IMR-90 (cell line): ENCODE measurements around the gene CCDC116. TPM values are rescaled to one million over a fixed set of nuclear protein-coding genes. Genes with fewer than 3 reads are reported as not detected.
"Not testable (repeated sequence)": the region's sequence is repeated elsewhere in the genome, so short reads cannot be mapped to it uniquely, and the experiment has no call there.

Source experiments
- ATAC-seq: fragments of 200-7000 bp; cut with Tn5 transposase; 2 replicates; pipeline ENCODE4 v1.9.1; 2020; ENCODE audit warnings: low read depth, mild to moderate bottlenecking, moderate library complexity
- BruUV-seq: library from RNA; stranded (reverse); fragments of 400-500 nt; replicated peaks from 2 replicates; lab custom pipeline; 2021; lab: Mats Ljungman, UMichigan
- CTCF ChIA-PET: fragments of 300-600 bp; formaldehyde crosslinking; extraction: SDS; loops from one replicate; lab custom pipeline; 2021; ENCODE audit warnings: antibody characterized with exemption; lab: Yijun Ruan, JAX
- POLR2A ChIA-PET: fragments of 300-600 bp; sonication (Branson Sonifier 250); formaldehyde crosslinking; loops from one replicate; lab custom pipeline; 2022; ENCODE audit warnings: antibody characterized with exemption; ENCODE audit not compliant: unreplicated experiment; lab: Charles Lee
- DNase-seq: peaks from one replicate; pipeline ENCODE4 v3.0.0; 2013
- H2AFZ ChIP-seq: replicated peaks from 2 replicates; pipeline ENCODE3; 2013; ENCODE audit warnings: low read length, mild to moderate bottlenecking; ENCODE audit not compliant: poor library complexity
- H2AK5ac ChIP-seq: 2 replicates; pipeline ENCODE4 v1.6.1; 2013; ENCODE audit warnings: low read depth, low read length, inconsistent platforms
- H2AK9ac ChIP-seq: replicated peaks from 2 replicates; pipeline ENCODE3; 2013; ENCODE audit warnings: mild to moderate bottlenecking, low read depth, low read length, moderate library complexity; ENCODE audit not compliant: poor library complexity
- H2BK120ac ChIP-seq: 2 replicates; pipeline ENCODE4 v1.6.1; 2013; ENCODE audit warnings: low read depth, low read length, inconsistent platforms
- H2BK15ac ChIP-seq: 3 replicates; pipeline ENCODE4 v1.6.1; 2013; ENCODE audit warnings: low read depth, low read length, inconsistent platforms
- H2BK20ac ChIP-seq: 2 replicates; pipeline ENCODE4 v1.6.1; 2013; ENCODE audit warnings: low read depth, mild to moderate bottlenecking, inconsistent platforms, low read length, moderate library complexity
- H2BK5ac ChIP-seq: 2 replicates; pipeline ENCODE4 v1.6.1; 2013; ENCODE audit warnings: mild to moderate bottlenecking, low read depth, low read length, inconsistent platforms; ENCODE audit not compliant: poor library complexity, severe bottlenecking
- H3K14ac ChIP-seq: replicated peaks from 2 replicates; pipeline ENCODE4 v1.6.1; 2013; ENCODE audit warnings: low read depth, low read length, inconsistent platforms
- H3K18ac ChIP-seq: 2 replicates; pipeline ENCODE4 v1.6.1; 2013; ENCODE audit warnings: low read depth, low read length, control low read depth
- H3K23ac ChIP-seq: 2 replicates; pipeline ENCODE4 v1.6.1; 2013; ENCODE audit warnings: low read depth, low read length, inconsistent platforms
- H3K27ac ChIP-seq: 2 replicates; pipeline ENCODE4 v1.5.1; 2013; ENCODE audit warnings: mild to moderate bottlenecking, control low read depth, low read length; ENCODE audit not compliant: insufficient read depth
- H3K27me3 ChIP-seq: 2 replicates; pipeline ENCODE4 v1.6.1; 2013; ENCODE audit warnings: low read length; ENCODE audit not compliant: control insufficient read depth, insufficient read depth
- H3K36me3 ChIP-seq: 2 replicates; pipeline ENCODE4 v1.6.1; 2013; ENCODE audit warnings: low read length, mixed read lengths; ENCODE audit not compliant: control insufficient read depth, insufficient read depth
- H3K4ac ChIP-seq: 2 replicates; pipeline ENCODE4 v1.6.1; 2013; ENCODE audit warnings: low read depth, low read length, inconsistent platforms
- H3K4me1 ChIP-seq: 2 replicates; pipeline ENCODE4 v1.6.1; 2013; ENCODE audit warnings: low read length, mixed read lengths; ENCODE audit not compliant: control insufficient read depth, insufficient read depth
- H3K4me2 ChIP-seq: 2 replicates; pipeline ENCODE4 v1.6.1; 2013; ENCODE audit warnings: low read depth, mild to moderate bottlenecking, control low read depth, low read length, moderate library complexity
- H3K4me3 ChIP-seq: 2 replicates; pipeline ENCODE4 v1.5.1; 2013; ENCODE audit warnings: low read depth, mild to moderate bottlenecking, control low read depth, low read length, moderate library complexity; ENCODE audit not compliant: insufficient read depth
- H3K56ac ChIP-seq: 2 replicates; pipeline ENCODE4 v1.6.1; 2013; ENCODE audit warnings: low read length, inconsistent platforms; ENCODE audit not compliant: insufficient read depth; ENCODE audit errors: extremely low read depth
- H3K79me1 ChIP-seq, 2 experiments: 2 replicates each; pipeline ENCODE4 v1.6.1; 2013; ENCODE audit warnings: low read length in 2 of 2, inconsistent platforms in 1 of 2, low read depth in 1 of 2
- H3K9ac ChIP-seq: 2 replicates; pipeline ENCODE4 v1.6.1; 2013; ENCODE audit warnings: low read depth, low read length, control low read depth
- H3K9me1 ChIP-seq: 2 replicates; pipeline ENCODE4 v1.6.1; 2013; ENCODE audit warnings: low read length, inconsistent platforms; ENCODE audit not compliant: insufficient read depth
- H3K9me3 ChIP-seq: 2 replicates; pipeline ENCODE4 v1.6.1; 2013; ENCODE audit warnings: low read length; ENCODE audit not compliant: control insufficient read depth, insufficient read depth
- H4K20me1 ChIP-seq: 2 replicates; pipeline ENCODE4 v1.6.1; 2013; ENCODE audit warnings: low read length, inconsistent platforms; ENCODE audit not compliant: insufficient read depth
- H4K5ac ChIP-seq: 2 replicates; pipeline ENCODE4 v1.6.1; 2013; ENCODE audit warnings: mild to moderate bottlenecking, low read depth, low read length, control low read depth
- H4K8ac ChIP-seq, 2 experiments: 2 replicates each; pipeline ENCODE4 v1.6.1; 2013; ENCODE audit warnings: low read depth in 2 of 2, low read length in 2 of 2, control low read depth in 1 of 2, inconsistent platforms in 1 of 2
- H4K91ac ChIP-seq: 2 replicates; pipeline ENCODE4 v1.6.1; 2013; ENCODE audit warnings: low read depth, low read length, inconsistent platforms; ENCODE audit not compliant: insufficient read depth
- WGBS, 2 experiments: methylation state at CpG; one replicate each; pipeline versions ENCODE4 v1.1.5 to v1.1.7; 2013; ENCODE audit warnings: missing lambda C conversion rate in 2 of 2; ENCODE audit not compliant: insufficient read length in 1 of 2; ENCODE audit errors: extremely low coverage in 2 of 2; 5-methylcytosine and 5-hydroxymethylcytosine counted together
- dilution Hi-C: fragments of 300-500 bp; cut with HindIII; formaldehyde crosslinking; loops from one replicate; pipeline ENCODE4 v1.14.3; 2018; ENCODE audit warnings: low sequenced_read_pairs; ENCODE audit not compliant: unreplicated experiment
- in situ Hi-C: fragments of 300-500 bp; cut with MboI; formaldehyde crosslinking; loops from 3 replicates; pipeline ENCODE4 v1.14.3; 2019; ENCODE audit warnings: low sequenced_read_pairs, inconsistent platforms, mixed read lengths
- intact Hi-C: fragments of 100-400 bp; cut with micrococcal nuclease; formaldehyde crosslinking; loops from 2 replicates; pipeline ENCODE4 v1.10.0; 2022
- polyA plus RNA-seq, 3 experiments: library from polyadenylated mRNA; depleted of rRNA; stranded (reverse); fragments of >200 nt; gene quantifications; 2 replicates each; pipeline ENCODE4 v1.2.3, GENCODE V29; 2012; ENCODE audit warnings: low replicate concordance in 1 of 3
- total RNA-seq: library from RNA; depleted of rRNA; stranded (reverse); fragments of >200 nt; gene quantifications from 2 replicates; pipeline ENCODE4 v1.2.3, GENCODE V29; 2012

Gene CCDC116
- total and polyA plus RNA-seq, 2 of the 4 experiments (the other 2 are of a cell fraction) = under 0.01 to 0.27 TPM

DNA sequence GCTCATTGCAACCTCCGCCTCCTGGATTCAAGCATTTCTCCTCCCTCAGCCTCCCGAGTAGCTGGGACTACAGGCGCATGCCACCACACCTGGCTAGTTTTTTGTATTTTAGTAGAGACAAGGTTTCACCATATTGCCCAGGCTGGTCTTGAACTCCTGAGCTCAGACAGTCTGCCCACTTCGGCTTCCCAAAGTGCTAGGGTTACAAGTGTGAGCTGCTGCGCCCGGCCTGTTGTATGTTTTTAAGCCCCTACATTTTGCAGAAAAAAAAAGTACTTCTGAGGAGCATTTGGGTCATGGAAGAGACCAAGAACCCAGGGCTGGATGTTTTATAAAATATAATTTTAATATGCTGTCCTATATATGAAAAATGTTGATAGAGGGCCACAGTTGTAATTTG, 15.2 kb upstream of the CCDC116 start:
- CTCF ChIA-PET, H3K27me3 ChIP-seq, H3K4me3 ChIP-seq, BruUV-seq, H3K56ac ChIP-seq, H3K9me3 ChIP-seq, H3K18ac ChIP-seq, H4K8ac ChIP-seq, H2BK20ac ChIP-seq, H2BK5ac ChIP-seq, POLR2A ChIA-PET, H2AK9ac ChIP-seq, H4K91ac ChIP-seq, H3K14ac ChIP-seq, H2AK5ac ChIP-seq, H4K5ac ChIP-seq, H3K27ac ChIP-seq, intact Hi-C loops, H3K23ac ChIP-seq, H3K4me2 ChIP-seq, ATAC-seq, in situ Hi-C loops, H3K4me1 ChIP-seq, H2AFZ ChIP-seq, DNase-seq, H2BK15ac ChIP-seq, dilution Hi-C loops, H2BK120ac ChIP-seq, H3K4ac ChIP-seq, H3K9ac ChIP-seq: not testable (repeated sequence)
- WGBS, 2 experiments = no CpG with 5 or more reads among the region's 6 CpGs
- H4K20me1 ChIP-seq = peaks cover 83% of the 10 kb centered on the region
- H3K9me1 ChIP-seq = peaks cover 30% of the 10 kb centered on the region
- H3K79me1 ChIP-seq = peaks cover 30 to 67% of the 10 kb centered on the region in 2 experiments
- peaks cover 22% of the 10 kb centered on the region for H3K36me3 ChIP-seq
